ENCODE measurements around the gene HTR3C.

GRCh38 chr3:184018424-184018973, 34.3 kb upstream of the HTR3C start:
- TF ChIP-seq POLR2AphosphoS5 (IDR thresholded peaks at IDR 0.05), result no peak
- TF ChIP-seq POLR2A (IDR thresholded peaks at IDR 0.05), result no peak
